ENCODE data around the gene HOXA11.

DNA sequence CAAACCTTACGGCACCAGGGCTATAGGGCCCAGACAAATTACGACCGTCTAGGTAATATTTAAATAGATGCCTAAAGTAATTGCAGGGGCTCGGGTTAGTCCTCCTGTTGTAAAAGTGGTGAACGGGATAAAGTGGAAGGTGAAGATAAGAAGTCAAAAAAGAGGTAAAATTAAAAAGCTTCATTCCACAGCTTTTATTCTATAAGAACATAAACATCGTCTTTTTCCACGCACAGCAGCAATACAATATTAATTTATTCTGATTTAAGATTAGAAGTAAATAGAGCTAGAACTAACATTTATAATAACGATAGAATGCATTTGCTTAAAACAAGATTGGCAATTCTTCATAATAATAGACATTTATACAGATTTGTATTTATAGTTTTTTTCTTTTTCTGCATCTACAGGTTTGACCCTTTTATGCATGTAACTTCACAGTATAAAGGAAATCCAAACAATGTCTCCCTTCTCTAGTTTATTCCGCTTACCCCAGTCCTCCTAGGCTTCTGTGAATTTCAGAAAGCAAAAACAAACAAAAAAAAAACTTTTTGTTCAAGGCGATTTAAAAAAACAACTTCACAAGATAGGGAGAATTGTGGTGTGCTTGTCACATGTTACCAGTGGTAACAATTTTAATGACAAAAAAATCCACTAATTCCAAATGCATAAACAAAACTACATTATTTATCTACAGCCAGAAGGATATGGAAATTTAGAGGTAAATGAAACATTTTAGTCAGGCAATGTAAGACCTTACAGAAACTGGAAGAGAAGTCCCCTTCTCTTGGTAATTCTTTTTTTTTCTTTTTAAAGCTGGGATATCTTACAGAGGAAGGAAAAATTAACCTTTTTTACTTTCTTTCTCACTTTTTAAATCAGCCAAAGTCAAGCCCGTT, 14.4 kb downstream of the HOXA11 start:
- no peak for TF ChIP-seq CTCF (IDR thresholded peaks at IDR 0.05; ENCODE audit: poor library complexity, severe bottlenecking)
- no peak for TF ChIP-seq EZH2 (IDR thresholded peaks at IDR 0.05; ENCODE audit: borderline replicate concordance, insufficient read depth, low read length, poor library complexity, severe bottlenecking)
